ENCODE measurements around the gene LAMA3.

DNA sequence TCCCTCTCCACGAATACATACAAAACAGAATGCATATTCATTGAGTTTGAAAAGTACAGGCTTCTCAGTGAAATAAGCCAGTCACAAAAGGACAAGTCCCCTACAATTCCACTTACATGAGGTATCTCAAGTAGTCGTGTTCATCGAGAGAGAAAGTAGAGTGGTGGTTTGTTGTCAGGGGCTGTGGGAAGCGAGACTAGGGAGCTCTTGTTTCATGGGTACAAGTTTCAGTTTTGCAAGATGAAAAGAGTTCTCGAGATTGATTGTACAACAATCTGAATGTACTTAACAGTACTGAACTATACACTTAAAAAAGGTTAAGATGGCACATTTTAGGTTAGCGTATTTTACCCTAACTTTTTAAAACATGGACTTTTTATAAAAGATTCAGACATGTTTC, 253.9 kb downstream of the LAMA3 start:
- TF ChIP-seq ZNF274 (IDR thresholded peaks at IDR 0.05; ENCODE audit: low read depth, low read length) = no peak
- no peak for TF ChIP-seq YY1 (IDR thresholded peaks at IDR 0.05; ENCODE audit: insufficient read depth, insufficient read length)
- TF ChIP-seq SUZ12 (IDR thresholded peaks at IDR 0.05; ENCODE audit: extremely low read depth, insufficient read depth, insufficient read length) = no peak
